ENCODE data around the gene DOC2A.

The DOC2A gene

GRCh38 chr16:29990883-29991570, 19.8 kb downstream of the DOC2A start:
- TF ChIP-seq, protein P1, sequence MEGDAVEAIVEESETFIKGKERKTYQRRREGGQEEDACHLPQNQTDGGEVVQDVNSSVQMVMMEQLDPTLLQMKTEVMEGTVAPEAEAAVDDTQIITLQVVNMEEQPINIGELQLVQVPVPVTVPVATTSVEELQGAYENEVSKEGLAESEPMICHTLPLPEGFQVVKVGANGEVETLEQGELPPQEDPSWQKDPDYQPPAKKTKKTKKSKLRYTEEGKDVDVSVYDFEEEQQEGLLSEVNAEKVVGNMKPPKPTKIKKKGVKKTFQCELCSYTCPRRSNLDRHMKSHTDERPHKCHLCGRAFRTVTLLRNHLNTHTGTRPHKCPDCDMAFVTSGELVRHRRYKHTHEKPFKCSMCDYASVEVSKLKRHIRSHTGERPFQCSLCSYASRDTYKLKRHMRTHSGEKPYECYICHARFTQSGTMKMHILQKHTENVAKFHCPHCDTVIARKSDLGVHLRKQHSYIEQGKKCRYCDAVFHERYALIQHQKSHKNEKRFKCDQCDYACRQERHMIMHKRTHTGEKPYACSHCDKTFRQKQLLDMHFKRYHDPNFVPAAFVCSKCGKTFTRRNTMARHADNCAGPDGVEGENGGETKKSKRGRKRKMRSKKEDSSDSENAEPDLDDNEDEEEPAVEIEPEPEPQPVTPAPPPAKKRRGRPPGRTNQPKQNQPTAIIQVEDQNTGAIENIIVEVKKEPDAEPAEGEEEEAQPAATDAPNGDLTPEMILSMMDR (IDR thresholded peaks at IDR 0.05; ENCODE audit: low read depth, low read length), result no peak
- DNase-seq (ENCODE audit: extremely low read depth, low read depth), result no peak

DNA sequence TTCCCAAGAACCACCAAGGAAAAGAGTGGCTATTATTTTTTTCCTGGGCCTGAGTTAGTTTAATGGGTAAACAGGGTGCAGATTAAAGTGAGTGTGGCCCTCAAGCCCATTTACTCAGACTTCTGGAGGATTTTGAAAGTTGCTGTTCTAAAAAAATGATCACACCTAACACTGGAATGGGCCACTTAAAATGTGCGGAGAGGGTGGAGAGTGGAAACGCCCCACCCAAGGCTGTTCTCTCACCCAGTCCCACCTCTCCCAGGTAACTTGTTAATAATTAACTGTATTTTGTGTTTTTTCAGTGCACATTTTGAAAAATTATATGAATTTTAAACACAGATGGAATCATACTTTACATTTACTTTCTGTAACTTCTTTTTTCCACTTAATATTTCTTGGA, 20.8 kb downstream of the DOC2A start:
- DNase-seq (ENCODE audit: extremely low read depth, low read depth), result no peak
- TF ChIP-seq, protein P1 (IDR thresholded peaks at IDR 0.05; ENCODE audit: low read depth, low read length), result no peak

- TF ChIP-seq, protein P1 (IDR thresholded peaks at IDR 0.05; ENCODE audit: low read depth, low read length), result no peak
- DNase-seq (ENCODE audit: extremely low read depth, low read depth), result no peak
These were observed 21.5 kb downstream of the DOC2A start for GRCh38 chr16:29989111-29989858.

GRCh38 chr16:29988346-29989075, 22.3 kb downstream of the DOC2A start:
- TF ChIP-seq, protein P1 (IDR thresholded peaks at IDR 0.05; ENCODE audit: low read depth, low read length), result no peak
- no peak for DNase-seq (ENCODE audit: extremely low read depth, low read depth)

GRCh38 chr16:29987371-29988085, 23.3 kb downstream of the DOC2A start:
- DNase-seq (ENCODE audit: extremely low read depth, low read depth), result no peak
- TF ChIP-seq, protein P1 (IDR thresholded peaks at IDR 0.05; ENCODE audit: low read depth, low read length), result no peak

- DNase-seq (ENCODE audit: extremely low read depth, low read depth), result no peak
- TF ChIP-seq, protein P1 (IDR thresholded peaks at IDR 0.05; ENCODE audit: low read depth, low read length), result no peak
These were observed 23.9 kb downstream of the DOC2A start for GRCh38 chr16:29986931-29987330.
